Measurements from ENCODE around the gene MESP1.
A peak's percentile ranks its signal among the peaks of the same experiment; 100 is the strongest.

Gene MESP1

DNA sequence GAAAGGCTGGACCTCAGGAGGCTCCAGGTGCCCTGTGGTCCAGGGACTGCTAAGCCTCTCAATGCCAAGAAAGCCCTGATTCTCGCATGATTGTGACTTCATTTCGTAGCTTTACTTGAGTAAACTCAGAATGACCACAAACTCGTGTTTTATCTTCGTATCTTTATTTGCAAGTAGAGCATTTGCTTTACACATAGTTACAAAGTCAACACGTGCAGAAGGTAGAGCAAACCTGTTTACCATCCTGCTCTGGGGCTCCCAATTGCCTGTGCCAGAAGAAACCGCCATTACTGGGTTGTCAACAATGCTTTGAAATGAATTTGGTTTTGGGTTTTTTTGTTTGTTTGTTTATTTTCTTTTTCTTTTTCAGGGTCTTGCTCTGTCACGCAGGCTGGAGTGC, 5.8 kb upstream of the MESP1 start:
- DNase-seq = no peak

DNA sequence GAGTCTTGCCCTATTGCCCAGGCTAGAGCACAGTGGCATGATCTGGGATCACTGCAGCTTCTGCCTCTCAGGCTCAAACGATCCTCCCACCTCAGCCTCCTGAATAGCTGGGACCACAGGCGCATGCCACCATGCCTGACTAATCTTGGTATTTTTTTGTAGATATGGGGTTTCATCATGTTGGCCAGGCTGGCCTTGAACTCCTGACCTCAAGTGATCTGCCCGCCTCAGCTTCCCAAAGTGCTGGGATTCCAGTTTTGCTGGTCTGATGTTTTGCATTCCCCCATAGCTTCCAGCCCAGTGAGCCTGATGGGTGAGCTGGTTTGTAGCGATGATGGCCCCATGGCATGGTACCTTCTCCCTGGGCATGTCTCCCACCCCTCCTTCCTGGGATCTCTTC, 4.7 kb upstream of the MESP1 start:
- DNase-seq = no peak

DNA sequence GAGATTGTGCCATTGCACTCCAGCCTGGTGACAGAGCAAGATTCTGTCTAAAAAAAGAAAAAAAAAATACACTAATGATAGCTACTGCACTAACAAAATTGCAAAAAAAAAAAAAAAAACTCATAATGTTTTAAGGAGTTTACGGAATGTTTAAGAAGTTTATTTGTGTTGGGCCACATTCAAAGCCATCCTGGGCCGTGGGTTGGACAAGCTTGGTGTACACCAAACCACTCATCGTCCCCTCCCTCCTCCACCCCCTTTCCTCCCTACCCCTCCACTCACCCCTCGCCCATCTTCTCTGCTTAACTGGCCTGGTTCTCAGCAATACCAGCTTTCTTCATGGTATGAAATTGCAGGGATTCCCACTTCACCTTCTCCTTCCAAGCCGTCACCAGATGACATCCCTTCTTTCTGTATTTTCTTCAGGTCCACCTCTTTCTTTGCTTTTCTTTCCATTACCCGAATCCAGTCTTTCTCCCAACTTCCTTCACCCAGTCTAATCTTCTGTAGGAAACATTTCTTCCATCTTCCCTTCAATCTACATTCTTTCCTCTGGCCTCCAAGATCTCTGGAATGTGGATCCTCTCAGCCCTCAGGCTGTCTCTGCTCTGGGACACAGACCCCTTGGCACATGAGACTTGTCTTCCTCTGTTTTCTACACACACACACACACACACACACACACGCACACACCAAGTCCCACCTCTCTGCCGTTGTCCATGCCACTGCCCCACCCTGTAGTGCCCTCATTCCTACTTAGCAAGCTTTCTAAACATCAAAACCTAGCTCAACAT, 3.5 kb upstream of the MESP1 start:
- DNase-seq = no peak

DNA sequence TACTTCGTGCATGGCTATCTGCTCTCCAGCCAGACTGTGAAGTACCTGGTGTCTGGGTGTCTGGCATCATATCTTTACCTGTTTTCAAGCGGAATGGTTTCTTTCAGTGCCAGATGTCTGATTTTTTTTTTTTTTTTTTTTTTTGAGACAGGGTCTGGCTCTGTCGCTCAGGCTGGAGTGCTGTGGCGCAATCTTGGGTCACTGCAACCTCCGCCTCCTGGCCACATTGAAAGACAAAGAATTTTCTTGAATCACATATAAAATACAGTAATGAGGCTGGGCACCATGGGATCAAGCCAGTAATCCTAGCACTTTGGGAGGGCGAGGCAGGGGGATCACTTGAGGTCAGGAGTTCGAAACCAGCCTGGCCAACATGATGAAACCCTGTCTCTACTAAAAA, 2.8 kb upstream of the MESP1 start:
- DNase-seq = no peak

DNA sequence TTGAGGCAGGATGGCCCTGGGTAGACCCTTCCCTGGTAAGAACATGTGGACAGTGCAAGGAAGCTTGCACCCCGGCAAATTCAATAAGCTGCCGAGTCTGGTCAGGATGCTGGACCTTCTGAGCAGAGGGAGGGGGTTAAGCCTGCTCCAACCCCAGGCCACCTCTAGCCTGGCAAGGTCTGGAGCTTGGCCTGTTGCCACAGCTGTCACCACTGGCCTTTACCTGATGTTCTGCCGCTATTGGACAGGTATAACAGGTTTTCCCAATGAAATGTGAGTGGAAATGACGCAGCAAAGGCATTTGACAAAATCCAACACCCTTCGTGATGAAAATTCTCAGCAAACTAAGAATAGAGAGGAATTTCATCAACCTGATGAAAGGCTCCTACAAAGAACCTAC, 699 bp upstream of the MESP1 start:
- no peak for DNase-seq

DNA sequence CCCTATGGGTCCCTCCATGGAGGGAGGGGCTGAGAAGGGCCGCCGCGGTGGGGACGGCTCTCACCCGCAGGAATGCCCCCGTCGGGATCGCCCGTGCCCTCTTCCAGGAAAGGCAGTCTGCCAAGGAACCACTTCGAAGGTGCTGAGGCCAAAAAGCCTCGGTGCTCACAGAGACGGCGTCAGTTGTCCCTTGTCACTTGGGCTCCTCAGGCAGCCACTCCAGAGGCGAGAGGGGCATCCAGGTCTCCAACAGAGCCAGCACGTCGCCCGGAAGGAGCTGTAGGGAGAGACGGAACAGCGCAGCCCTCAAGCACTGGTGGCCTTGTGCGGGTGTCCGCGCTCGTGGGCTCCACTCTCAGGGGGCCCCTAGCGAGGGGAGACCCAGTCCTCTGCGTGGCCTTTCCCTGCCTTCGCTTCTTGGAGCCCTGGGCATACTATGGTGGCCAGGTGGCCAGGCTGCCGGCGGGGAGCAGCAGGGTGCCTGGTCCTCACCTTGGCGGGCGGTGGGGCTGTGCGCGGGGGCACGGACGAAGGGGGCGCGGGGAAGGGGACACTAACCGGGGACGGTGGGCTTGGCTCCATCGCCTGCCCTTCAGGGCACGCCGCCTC, 994 bp downstream of the MESP1 start:
- no peak for DNase-seq

DNA sequence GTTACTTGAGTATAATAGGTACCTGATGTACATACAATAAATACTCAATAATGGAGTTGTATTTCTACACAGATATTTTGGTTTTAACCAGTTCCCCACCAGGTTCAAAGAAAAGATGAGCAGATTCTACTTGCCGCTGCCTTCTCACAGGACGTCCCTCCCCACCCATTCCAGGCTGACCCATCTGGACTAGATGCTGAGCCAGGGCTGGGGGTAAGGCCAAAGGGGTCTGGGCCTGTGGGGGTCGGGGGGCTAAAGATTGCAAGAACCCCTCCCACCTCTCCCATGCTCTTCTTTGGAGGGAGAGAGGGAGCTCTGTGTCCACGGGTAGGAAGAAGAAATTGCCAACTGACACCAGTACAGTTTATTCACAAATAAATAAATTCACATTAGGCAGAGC, 1.5 kb downstream of the MESP1 start:
- DNase-seq = no peak

DNA sequence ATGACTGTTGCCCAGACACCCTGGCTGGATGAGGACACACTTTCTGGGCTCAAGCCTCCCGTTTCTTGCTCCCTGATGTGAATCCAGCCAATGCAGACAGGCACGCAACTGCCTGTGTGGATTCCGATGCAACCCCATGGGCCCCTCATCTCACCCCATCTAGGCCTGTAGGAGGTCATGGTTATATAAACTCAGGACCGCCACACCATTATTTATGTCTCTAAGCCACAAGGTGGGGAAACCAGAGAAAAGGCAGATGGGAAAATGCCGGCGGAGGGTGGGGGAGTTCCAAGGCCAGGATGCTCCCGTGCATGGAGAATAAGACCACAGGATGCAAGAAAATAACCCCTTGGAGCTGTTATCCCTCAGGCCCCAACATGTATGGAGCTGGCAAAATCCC, 2.0 kb downstream of the MESP1 start:
- DNase-seq = no peak

DNA sequence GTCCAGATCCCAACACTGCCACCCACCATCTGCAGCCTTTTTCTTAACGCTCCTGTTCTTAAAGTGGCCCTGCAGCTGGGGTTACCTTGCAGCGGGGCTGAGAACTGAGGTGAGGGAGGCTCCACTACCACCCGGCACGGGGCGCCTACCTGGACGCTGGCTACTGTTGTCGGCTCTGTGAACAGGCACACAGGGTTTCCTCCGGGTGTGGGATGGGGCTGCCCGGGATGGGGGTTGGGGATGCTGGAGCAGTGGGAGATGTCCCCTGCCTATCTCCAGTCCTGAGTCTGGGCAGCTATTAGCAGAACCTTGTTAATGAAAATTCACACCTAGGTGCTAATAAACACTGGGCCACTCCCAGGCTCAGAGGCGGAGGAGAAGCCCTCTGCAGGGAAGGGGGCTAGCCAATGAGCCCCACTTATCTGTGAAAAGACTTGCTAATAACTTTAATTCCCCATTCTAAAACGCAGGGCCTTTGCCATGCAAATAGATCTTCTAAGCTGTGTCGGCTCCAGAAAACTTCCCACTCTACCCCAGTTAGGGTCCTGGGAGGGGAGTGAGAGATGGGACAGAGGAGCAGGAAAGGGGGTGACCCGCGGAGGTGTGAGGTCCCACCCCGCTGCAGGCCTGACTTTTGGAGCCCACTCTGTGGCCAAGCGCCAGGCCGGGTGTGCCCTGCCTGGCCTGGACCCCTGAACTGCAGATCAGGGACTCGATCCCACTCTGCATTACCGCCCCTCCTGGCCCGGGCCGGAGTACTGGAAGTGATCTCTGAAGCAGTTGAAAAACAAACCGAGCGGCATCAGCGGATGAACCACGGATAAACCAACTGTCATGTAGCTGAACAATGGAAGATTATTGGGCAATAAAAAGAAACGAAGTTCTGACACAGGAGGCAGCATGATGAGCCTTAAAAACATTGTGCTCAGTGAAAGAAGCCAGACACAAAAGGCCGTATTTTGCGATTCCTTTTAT, 3.1 kb downstream of the MESP1 start:
- DNase-seq = no peak

DNA sequence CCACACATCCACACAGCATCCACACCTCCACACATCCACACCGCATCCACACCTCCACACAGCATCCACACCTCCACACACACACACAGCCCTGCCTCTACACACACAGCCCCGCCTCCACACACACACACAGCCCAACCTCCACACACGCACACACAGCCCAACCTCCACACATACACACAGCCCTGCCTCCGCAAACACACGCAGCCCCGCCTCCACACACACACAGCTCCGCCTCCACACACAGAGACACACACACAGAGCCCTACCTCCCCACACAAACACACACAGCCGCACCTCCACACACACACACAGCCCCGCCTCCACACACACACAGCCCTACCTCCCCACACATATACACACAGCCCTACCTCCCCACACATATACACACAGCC, 4.7 kb downstream of the MESP1 start:
- DNase-seq = no peak

DNA sequence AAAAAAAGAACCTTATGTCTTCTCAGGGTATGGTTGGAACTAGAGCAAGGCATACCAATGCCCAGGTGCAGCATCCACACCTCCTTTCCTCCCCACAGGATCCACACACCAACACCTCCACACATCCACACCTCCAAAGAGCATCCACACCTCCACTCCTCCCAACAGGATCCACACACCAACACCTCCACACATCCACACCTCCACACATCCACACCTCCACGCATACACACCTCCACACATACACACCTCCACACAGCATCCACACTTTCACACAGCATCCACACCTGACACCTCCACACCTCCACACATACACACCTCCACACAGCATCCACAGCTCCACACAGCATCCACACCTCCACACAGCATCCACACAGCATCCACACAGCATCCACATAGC, 5.3 kb downstream of the MESP1 start:
- DNase-seq = no peak

DNA sequence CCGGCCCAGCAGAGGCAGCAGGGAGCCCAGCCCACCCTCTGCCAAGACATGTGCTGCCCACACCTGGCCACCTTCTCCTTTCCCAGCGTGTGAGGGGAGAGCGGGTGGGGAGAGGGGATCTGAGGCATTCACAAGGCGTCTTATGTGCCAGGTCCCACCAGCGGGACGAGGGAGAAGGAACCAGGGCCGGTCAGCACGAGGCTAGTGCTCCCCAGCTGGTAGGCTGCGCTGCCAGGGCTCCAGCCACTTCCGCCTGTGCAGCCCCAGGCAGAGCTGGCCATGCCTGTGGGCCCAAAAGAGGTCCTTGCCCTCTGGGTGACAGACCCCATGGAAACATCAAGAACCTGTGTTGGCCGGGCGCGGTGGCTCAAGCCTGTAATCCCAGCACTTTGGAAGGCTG, 5.9 kb downstream of the MESP1 start:
- no peak for DNase-seq

DNA sequence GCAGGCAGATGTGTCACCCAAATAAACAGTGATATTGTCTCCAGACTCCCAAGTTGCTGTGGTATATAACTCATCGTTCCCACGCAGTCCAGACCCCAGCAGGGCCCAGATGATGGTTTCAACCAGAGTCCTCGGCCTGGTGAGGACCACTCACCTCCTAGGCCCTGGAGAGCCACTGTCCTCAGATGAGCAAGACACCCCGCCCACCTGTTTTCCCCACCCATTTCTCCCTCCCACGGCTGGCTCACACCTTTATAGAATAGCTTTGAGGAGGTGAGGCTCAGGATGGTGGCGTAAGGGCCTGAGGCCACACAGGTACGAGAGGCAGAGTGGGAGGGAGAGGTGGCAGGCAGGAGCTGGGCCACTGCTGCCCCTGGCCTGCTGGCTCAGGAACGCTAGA, 7.5 kb downstream of the MESP1 start:
- DNase-seq = no peak

DNA sequence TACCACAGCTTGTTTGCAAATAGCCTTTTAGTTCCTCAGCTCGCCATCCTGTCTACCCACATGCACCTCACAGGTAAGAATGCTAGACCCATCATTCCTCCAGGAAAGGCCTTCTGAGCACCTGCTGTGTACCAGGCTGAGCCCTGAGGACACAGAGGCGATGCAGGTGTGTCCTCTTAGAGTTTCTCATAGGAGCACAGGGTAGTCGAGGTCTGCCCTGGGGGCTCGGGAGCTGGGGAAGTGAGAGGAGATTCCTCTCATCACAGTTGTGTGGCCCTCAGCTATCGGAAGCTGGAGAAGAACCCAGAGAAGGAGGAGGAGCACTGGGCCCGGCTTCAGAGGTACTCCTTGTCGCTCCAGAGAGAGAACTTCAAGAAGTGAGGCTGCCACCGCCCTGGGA, 8.0 kb downstream of the MESP1 start:
- no peak for DNase-seq

DNA sequence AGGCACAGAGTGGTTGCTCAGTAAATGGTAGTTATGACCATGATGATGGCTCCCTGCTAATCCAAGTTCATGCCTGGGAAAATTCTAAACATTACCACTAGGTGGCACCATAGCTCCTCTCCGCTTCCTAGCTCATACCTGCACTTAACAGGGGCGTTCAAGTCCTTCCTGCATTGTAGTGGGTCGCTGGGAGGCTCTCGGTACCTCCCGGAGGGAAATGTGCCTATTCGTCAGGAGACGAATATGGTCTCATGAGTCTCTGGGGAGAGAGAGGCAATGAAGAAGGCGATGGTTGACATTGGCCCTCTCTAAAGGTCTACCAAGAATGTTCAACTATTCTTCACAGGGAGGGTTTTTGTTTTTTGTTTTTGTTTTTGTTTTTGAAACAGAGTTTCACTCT, 10.9 kb downstream of the MESP1 start:
- peak; percentile 50 for DNase-seq

DNA sequence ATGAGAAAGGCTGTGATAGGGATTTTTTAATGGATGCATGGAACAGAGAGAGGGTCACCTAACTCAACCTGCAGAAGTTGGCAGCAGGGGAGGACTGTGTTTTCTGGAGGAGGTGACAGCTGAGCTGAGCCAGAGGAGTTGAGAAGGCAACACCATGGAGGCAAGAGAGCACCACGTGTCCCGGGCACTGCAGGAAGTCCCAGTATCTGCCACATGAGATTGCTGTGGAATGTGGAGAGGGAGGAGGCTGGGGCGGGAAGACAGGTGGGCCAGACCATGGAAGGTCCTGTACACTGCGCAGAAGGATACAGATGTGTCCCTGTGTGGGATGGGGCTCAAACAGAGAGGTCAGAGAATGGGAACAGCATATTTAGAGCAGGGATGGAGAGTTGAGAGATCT, 15.3 kb downstream of the MESP1 start:
- DNase-seq = no peak

DNA sequence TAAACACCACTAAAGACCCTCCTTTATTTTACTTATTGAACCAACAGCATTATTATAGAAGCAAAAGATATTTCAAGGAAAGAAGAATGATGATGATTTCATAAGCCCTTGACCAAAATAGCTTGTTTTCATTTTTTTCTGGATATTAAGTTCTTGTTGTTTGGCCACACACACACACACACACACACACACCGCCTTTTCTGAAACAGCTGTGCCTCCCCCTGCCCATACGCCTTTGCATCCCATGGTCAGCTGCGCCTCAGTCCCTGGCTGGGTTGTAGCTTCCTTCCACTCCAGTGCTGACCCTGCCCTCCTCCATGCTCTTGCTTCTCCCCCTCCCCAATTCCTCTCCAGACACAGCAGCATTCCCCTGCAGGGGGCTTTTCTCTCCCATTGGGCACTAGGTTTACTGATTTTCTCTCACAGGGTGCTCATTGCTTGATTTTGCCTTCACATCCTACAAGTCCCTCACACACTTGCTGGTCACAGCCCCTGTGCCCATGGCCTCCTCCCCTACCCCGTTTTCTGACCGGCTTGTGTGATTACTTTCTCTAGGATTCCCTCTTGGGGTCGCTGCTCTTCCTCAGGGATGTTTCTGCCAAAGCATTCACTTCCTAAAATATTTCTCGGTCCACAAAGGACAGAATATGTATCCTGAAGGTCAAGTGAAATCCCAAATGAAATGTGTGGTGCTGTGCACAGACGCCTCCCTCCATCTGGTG, 18.4 kb downstream of the MESP1 start:
- DNase-seq = no peak

DNA sequence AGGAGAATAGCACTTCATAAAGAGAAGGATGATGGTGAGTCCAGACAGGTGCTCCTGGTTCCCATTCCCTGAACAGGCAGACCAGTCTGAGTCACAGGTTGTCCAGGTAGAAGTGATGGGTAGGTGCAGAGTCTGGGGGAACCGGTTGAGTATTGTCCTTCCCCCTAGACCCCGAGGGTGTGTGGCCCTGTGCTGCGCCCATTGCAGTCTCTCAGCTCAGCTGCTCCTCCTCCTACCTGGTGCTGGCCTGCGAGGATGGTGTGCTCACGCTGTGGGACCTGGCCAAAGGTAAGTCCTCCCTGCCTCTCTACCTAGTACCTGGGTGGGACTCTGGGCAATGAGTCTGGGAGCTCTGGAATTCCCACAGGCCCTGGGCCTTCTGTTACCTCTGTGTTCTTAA, 19.8 kb downstream of the MESP1 start:
- no peak for DNase-seq

DNA sequence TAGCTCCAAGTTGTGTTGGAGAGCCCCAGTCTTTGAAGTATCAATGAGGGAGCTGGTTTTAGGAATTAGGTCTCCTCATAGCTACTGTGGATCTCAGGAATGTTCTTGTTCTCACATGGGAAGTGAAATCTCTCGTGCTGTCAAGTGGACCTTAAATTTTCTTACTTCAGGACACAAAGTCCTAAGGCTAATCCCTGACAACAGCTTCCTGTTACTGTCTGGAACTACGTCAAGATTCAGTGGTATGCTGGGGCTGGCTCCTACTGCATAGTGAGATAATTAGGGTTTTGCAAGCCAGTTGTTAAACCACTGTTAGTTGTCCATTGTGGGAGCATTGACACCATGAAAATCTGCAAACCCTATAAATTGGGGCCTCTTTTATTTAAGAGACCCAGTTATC, 22.8 kb downstream of the MESP1 start:
- DNase-seq = no peak

DNA sequence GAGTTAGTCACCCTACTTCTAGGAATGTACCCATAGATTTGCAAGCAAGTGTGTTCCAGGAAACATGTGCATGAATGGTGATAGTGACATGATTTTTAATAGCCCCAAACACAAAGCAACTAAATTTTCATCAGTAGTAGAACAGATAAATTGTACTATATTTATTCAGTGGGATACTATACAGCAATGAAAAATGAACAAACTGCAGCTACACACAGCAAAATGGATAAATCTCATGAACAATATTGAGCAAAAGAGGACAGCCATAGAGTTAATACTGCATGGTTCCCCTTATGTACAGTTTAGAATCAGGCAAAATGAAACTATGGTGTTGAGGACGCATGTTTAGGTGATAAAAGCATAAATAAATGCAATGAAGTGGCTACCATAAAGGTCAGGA, 26.0 kb downstream of the MESP1 start:
- DNase-seq = no peak

DNA sequence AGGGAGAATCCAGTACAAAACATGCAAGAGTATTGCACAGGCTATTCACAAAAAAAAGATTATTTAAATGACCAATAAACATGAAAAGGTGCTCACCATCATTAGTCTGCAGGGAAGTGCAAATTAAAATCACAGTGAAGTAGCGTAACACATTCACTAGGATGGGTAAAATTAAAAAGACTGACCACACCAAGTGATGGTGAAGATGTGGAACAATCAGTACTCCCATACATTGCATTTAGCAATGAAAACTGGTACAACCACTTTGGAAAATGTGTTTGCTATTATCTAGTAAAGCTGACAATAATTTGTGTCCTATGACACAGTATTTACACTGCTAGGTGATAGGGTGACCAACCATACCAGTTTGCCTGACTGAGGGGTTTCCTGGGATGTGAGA, 26.4 kb downstream of the MESP1 start:
- DNase-seq = no peak

DNA sequence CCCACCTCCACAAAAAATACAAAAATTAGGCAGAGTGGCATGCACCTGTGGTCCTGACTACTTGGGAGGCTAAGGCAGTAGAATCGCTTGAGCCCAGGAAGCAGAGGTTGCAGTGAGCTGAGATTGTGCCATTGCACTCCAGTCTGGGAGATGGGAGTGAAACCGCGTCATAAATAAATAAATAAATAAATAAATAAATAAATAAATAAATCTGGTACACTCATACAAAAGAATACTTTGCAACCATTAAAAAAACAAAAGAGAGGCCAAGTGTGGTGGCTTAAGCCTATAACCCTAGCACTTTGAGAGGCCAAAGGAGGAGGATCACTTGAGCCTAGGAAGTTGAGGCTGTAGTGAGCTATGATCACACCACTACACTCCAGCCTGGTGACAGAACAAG, 28.0 kb downstream of the MESP1 start:
- DNase-seq = no peak

DNA sequence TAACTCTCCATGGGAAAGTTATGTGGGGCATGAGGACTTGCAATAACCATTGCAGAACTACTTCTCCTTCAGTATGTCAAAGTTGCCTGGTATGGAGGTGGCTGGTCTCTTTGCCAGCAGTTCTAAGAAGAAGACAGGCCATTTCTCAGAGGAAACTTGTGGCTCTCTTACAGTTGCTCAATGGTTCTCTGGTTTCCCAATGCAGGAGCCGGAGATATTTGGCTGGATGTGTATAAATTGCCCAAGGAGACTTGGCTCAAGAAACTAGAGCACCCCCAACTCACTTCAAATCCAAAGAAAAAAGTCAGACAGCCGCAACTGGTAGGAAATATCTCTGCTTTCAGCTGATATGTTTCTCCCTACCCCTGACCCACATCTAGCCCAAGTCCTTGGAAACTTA, 36.3 kb downstream of the MESP1 start:
- no peak for DNase-seq

All from activated T-cell treated with anti-CD3 and anti-CD28 coated beads for 4 hours (primary cell).